K562 (cell line): Measurements from ENCODE around the gene TK1. TPM values are rescaled to one million over a fixed set of nuclear protein-coding genes. Genes with fewer than 3 reads are reported as not detected.

ENCODE experiments used
- CXXC5 ChIP-seq: fragments of 250-450 bp; sonication (Bioruptor Pico); IDR thresholded peaks from 2 replicates; pipeline ENCODE4 v1.8.0; 2022; ENCODE audit warnings: inconsistent platforms, mild to moderate bottlenecking, moderate library complexity
- FUS ChIP-seq: fragments of 200-400 bp; formaldehyde crosslinking; optimal IDR thresholded peaks from 2 replicates; pipeline ENCODE3; 2017; ENCODE audit warnings: low read depth, low read length
- HOMEZ ChIP-seq: fragments of 250-450 bp; sonication (Bioruptor Pico); IDR thresholded peaks from 2 replicates; pipeline ENCODE4 v1.4.0; 2020; ENCODE audit warnings: mild to moderate bottlenecking, moderate library complexity
- MBD2 ChIP-seq: sonication (generic); IDR thresholded peaks from 2 replicates; pipeline ENCODE4 v1.6.1; 2016; ENCODE audit warnings: low read depth, borderline replicate concordance
- PCBP1 ChIP-seq: fragments of 200-400 bp; formaldehyde crosslinking; IDR thresholded peaks from 2 replicates; pipeline ENCODE4 v1.6.1; 2018; ENCODE audit warnings: mild to moderate bottlenecking, low read depth, low read length; ENCODE audit not compliant: poor library complexity, severe bottlenecking
- RBM25 ChIP-seq: fragments of 200-400 bp; formaldehyde crosslinking; IDR thresholded peaks from 2 replicates; pipeline ENCODE4 v1.6.1; 2018; ENCODE audit warnings: low read length, low read depth, moderate library complexity; ENCODE audit not compliant: severe bottlenecking
- TAF1 ChIP-seq: IDR thresholded peaks from 2 replicates; pipeline ENCODE4 v1.6.1; 2011; ENCODE audit warnings: mild to moderate bottlenecking, low read length, moderate library complexity; ENCODE audit not compliant: insufficient read depth, control insufficient read depth, severe bottlenecking; ENCODE audit errors: extremely low read depth
- TCF7L2 ChIP-seq: fragments of 150-350 bp; IDR thresholded peaks from 2 replicates; pipeline ENCODE4 v1.6.1; 2016; ENCODE audit warnings: low read depth, mild to moderate bottlenecking, low read length, moderate library complexity
- ZNF354B ChIP-seq: fragments of 250-450 bp; sonication (Bioruptor Pico); IDR thresholded peaks from 2 replicates; pipeline ENCODE4 v1.4.0; 2020
- ZNF77 ChIP-seq: fragments of 250-450 bp; sonication (Bioruptor Pico); IDR thresholded peaks from 2 replicates; pipeline ENCODE4 v1.5.0; 2020
- polyA plus RNA-seq, 8 experiments: library from polyadenylated mRNA; depleted of rRNA in 4 of 8; stranded (reverse) in 5 of 8; unstranded in 3 of 8; fragments of >200 nt; fragmentation: Nextera tagmentation in 2 of 8; fragmentation: Illumina TruSeq in 1 of 8; extraction: Ambion mirVana in 2 of 8; extraction: Trizol in 1 of 8; gene quantifications; 2 replicates each; pipeline versions ENCODE4 v1.2.1 to v1.2.3, GENCODE V29; 2011 to 2014; ENCODE audit warnings: inconsistent platforms in 1 of 8, missing spikeins in 1 of 8
- total RNA-seq, 7 experiments: library from RNA; depleted of rRNA in 6 of 7; stranded (reverse); fragments of >200 nt in 6 of 7; fragmentation: Illumina TruSeq in 2 of 7; extraction: Trizol in 2 of 7; gene quantifications; 2 replicates each; pipeline versions ENCODE4 v1.2.1 to v1.2.3, GENCODE V29; 2011 to 2021; ENCODE audit warnings: low replicate concordance in 1 of 7
- TF ChIP-seq, protein P1 (sequence below), 2 experiments: fragments of 450-650 bp; IDR thresholded peaks; 2 replicates each; pipeline ENCODE4 v1.6.1; 2016; ENCODE audit warnings: mild to moderate bottlenecking in 2 of 2, borderline replicate concordance in 1 of 2, low read depth in 1 of 2, moderate library complexity in 1 of 2
- TF ChIP-seq, protein P2 (sequence below): fragments of 450-650 bp; IDR thresholded peaks from 2 replicates; pipeline ENCODE4 v1.7.1; 2018; ENCODE audit warnings: mild to moderate bottlenecking, low read depth; ENCODE audit not compliant: partially characterized antibody

Gene TK1
- total and polyA plus RNA-seq, 9 of the 15 experiments (the other 6 are each of a cell fraction or from before 2014, with no cell fraction given): 8.4 to 280 (median 103) TPM

- peak; percentile 96 for TF ChIP-seq CXXC5 (CRISPR knock-in tag)
- TF ChIP-seq ZNF77: no peak
- no peak for TF ChIP-seq ZNF354B
- TF ChIP-seq, protein P1, sequence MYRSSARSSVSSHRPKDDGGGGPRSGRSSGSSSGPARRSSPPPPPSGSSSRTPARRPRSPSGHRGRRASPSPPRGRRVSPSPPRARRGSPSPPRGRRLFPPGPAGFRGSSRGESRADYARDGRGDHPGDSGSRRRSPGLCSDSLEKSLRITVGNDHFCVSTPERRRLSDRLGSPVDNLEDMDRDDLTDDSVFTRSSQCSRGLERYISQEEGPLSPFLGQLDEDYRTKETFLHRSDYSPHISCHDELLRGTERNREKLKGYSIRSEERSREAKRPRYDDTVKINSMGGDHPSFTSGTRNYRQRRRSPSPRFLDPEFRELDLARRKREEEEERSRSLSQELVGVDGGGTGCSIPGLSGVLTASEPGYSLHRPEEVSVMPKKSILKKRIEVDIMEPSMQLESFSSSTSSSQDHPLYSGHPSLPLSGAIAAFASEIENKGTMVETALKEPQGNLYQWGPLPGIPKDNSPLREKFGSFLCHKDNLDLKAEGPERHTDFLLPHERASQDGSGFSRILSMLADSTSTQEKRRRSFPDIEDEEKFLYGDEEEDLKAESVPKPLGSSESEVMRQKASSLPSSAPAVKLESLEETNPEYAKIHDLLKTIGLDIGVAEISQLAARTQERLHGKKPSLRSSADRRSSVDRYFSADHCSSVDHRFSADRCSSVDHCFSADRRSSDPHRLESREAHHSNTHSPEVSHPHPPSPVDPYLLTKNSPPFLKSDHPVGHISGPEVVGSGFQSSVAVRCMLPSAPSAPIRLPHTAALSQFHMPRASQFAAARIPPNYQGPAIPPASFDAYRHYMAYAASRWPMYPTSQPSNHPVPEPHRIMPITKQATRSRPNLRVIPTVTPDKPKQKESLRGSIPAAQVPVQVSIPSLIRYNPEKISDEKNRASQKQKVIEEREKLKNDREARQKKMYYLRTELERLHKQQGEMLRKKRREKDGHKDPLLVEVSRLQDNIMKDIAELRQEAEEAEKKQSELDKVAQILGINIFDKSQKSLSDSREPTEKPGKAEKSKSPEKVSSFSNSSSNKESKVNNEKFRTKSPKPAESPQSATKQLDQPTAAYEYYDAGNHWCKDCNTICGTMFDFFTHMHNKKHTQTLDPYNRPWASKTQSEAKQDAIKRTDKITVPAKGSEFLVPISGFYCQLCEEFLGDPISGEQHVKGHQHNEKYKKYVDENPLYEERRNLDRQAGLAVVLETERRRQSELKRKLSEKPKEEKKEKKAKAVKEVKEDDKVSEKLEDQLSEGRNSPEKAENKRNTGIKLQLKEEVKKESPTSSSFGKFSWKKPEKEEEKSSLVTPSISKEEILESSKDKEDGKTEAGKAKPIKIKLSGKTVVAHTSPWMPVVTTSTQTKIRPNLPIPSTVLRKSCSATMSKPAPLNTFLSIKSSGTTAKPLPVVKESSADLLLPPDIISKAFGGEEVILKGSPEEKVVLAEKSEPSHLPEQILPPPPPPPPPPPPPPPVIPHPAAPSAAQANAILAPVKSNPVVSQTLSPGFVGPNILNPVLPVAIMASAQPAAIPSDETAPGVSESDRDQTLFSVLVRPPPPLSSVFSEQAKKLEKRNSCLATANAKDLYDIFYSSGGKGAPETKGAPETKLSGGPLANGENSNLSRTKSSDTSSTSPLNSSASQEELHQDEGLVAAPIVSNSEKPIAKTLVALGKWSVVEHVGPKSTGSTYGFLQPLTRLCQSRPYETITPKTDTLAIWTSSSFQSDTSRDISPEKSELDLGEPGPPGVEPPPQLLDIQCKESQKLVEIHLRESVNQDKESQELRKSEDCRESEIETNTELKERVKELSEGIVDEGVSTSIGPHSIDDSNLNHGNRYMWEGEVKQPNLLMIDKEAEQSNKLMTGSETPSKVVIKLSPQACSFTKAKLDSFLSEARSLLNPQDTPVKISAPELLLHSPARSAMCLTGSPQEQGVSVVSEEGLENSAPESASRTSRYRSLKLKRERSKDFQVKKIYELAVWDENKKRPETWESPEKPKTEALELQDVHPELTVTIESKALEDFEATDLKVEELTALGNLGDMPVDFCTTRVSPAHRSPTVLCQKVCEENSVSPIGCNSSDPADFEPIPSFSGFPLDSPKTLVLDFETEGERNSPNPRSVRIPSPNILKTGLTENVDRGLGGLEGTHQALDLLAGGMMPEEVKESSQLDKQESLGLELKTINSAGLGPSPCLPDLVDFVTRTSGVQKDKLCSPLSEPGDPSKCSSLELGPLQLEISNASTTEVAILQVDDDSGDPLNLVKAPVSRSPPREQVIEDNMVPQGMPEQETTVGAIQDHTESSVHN (IDR thresholded peaks at IDR 0.05; ENCODE audit: borderline replicate concordance in 1 of 2, low read depth in 1 of 2): no peak
- TF ChIP-seq, protein P2, sequence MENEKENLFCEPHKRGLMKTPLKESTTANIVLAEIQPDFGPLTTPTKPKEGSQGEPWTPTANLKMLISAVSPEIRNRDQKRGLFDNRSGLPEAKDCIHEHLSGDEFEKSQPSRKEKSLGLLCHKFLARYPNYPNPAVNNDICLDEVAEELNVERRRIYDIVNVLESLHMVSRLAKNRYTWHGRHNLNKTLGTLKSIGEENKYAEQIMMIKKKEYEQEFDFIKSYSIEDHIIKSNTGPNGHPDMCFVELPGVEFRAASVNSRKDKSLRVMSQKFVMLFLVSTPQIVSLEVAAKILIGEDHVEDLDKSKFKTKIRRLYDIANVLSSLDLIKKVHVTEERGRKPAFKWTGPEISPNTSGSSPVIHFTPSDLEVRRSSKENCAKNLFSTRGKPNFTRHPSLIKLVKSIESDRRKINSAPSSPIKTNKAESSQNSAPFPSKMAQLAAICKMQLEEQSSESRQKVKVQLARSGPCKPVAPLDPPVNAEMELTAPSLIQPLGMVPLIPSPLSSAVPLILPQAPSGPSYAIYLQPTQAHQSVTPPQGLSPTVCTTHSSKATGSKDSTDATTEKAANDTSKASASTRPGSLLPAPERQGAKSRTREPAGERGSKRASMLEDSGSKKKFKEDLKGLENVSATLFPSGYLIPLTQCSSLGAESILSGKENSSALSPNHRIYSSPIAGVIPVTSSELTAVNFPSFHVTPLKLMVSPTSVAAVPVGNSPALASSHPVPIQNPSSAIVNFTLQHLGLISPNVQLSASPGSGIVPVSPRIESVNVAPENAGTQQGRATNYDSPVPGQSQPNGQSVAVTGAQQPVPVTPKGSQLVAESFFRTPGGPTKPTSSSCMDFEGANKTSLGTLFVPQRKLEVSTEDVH: peak; percentile 100
- peak; percentile 83 for TF ChIP-seq TAF1
- no peak for TF ChIP-seq TCF7L2
- TF ChIP-seq HOMEZ (CRISPR knock-in tag): no peak
- TF ChIP-seq FUS: no peak
- TF ChIP-seq MBD2: peak; percentile 94
- TF ChIP-seq RBM25: peak; percentile 99
- TF ChIP-seq PCBP1: peak; percentile 96
Measured at GRCh38 chr17:78186692-78187595, at the start of gene TK1, which contains the start of gene AFMID (continued).
